DOHH2 (cell line): ENCODE measurements around the gene TOB1.

Experiments
- CTCF ChIP-seq: fragments of 200-600 bp; sonication (generic); IDR thresholded peaks from one replicate; pipeline ENCODE4 v1.5.1; 2014; ENCODE audit warnings: antibody characterized with exemption, mild to moderate bottlenecking, low read depth, low read length; ENCODE audit not compliant: poor library complexity, severe bottlenecking
- EZH2phosphoT487 ChIP-seq: fragments of 200-600 bp; sonication (generic); IDR thresholded peaks from 2 replicates; pipeline ENCODE4 v1.6.1; 2017; ENCODE audit warnings: borderline replicate concordance, mild to moderate bottlenecking, antibody characterized with exemption, low read length, moderate library complexity, mixed read lengths

- TF ChIP-seq CTCF (no peak), EZH2phosphoT487 (no peak)
Observed at GRCh38 chr17:50913120-50913519, 47.0 kb upstream of the TOB1 start.
